ENCODE data around the gene LRRC17. TPM values are rescaled to one million over a fixed set of nuclear protein-coding genes. Genes with fewer than 3 reads are reported as not detected.
A peak's percentile ranks its signal among the peaks of the same experiment; 100 is the strongest.

Gene LRRC17
- total and polyA plus RNA-seq, 9 donors: 32.2 to 145 (median 60.4) TPM

GRCh38 chr7:102942181-102942866, 29.5 kb downstream of the LRRC17 start:
- Histone ChIP-seq H3K27ac (peak overlapping the region; percentile 18 to 52), H3K4me1 (ENCODE audit: insufficient read depth) (peaks cover 13% of the 10 kb centered on the region), H3K9me3 (no peaks in the 10 kb centered on the region), H3K27me3 (no peaks in the 10 kb centered on the region), H3K4me3 (no peak overlapping the region), H3K36me3 (no peaks in the 10 kb centered on the region)
- intact Hi-C loops (cut with DNase I): no loop called here
- no peak for DNase-seq
- TF ChIP-seq EP300 (IDR thresholded peaks at IDR 0.05) (no peak), POLR2A (IDR thresholded peaks at IDR 0.05) (no peak), CTCF (IDR thresholded peaks at IDR 0.05) (no peak)
- WGBS, 3 donors: 10 to 17% (median 14%) methylated on average over 4 of the region's 4 CpGs

- Histone ChIP-seq H3K27ac (peak overlapping the region; percentile 18 to 52), H3K36me3 (no peaks in the 10 kb centered on the region), H3K9me3 (no peaks in the 10 kb centered on the region), H3K4me1 (ENCODE audit: insufficient read depth) (peaks cover 13% of the 10 kb centered on the region), H3K4me3 (no peak overlapping the region), H3K27me3 (no peaks in the 10 kb centered on the region)
- 6 to 16% (median 10%) methylated on average over 1 of the region's 1 CpG for WGBS, 3 donors
- no peak for TF ChIP-seq POLR2A (IDR thresholded peaks at IDR 0.05)
- no peak for TF ChIP-seq EP300 (IDR thresholded peaks at IDR 0.05)
- no peak for TF ChIP-seq CTCF (IDR thresholded peaks at IDR 0.05)
- intact Hi-C loops (cut with DNase I): no loop called here
- no peak for DNase-seq
Measured at GRCh38 chr7:102942868-102943267, 30.1 kb downstream of the LRRC17 start.

GRCh38 chr7:102943423-102944169, 30.8 kb downstream of the LRRC17 start:
- TF ChIP-seq EP300 (IDR thresholded peaks at IDR 0.05) (no peak), CTCF (IDR thresholded peaks at IDR 0.05) (no peak), POLR2A (IDR thresholded peaks at IDR 0.05) (no peak)
- WGBS, 3 donors: 55 to 68% (median 59%) methylated on average over 5 of the region's 5 CpGs
- no peaks in the 10 kb centered on the region for H3K27me3 ChIP-seq
- peak overlapping the region in 1 of 2 donors; percentile 52 for H3K27ac ChIP-seq
- peaks cover 13% of the 10 kb centered on the region for H3K4me1 ChIP-seq (ENCODE audit: insufficient read depth)
- DNase-seq: no peak
- no peaks in the 10 kb centered on the region for H3K36me3 ChIP-seq
- no peaks in the 10 kb centered on the region for H3K9me3 ChIP-seq
- no peak overlapping the region for H3K4me3 ChIP-seq
- intact Hi-C loops (cut with DNase I): no loop called here

GRCh38 chr7:102944241-102944640, 31.4 kb downstream of the LRRC17 start:
- Histone ChIP-seq H3K4me1 (ENCODE audit: insufficient read depth) (peaks cover 8% of the 10 kb centered on the region), H3K27ac (no peak overlapping the region), H3K4me3 (no peak overlapping the region), H3K9me3 (no peaks in the 10 kb centered on the region), H3K27me3 (no peaks in the 10 kb centered on the region), H3K36me3 (no peaks in the 10 kb centered on the region)
- TF ChIP-seq EP300 (IDR thresholded peaks at IDR 0.05): no peak
- no peak for TF ChIP-seq CTCF (IDR thresholded peaks at IDR 0.05)
- TF ChIP-seq POLR2A (IDR thresholded peaks at IDR 0.05): no peak
- 96 to 97% (median 97%) methylated on average over 4 of the region's 4 CpGs for WGBS, 3 donors
- intact Hi-C loops (cut with DNase I): no loop called here
- DNase-seq: no peak
